Tibial nerve (tissue), 4 donors: ENCODE measurements around the gene LONP2. TPM values are rescaled to one million over a fixed set of nuclear protein-coding genes. Genes with fewer than 3 reads are reported as not detected.

ENCODE experiments used
- DNase-seq, 2 donors: peaks; one replicate each; pipeline ENCODE4 v3.0.0-alpha.2; 2019; ENCODE audit warnings: low spot score in 2 of 2
- H3K27ac ChIP-seq, 4 donors: fragments of 200-600 bp; sonication (generic) in 3 of 4; one replicate each; pipeline ENCODE4 v1.5.1; 2017 to 2019; ENCODE audit warnings: mild to moderate bottlenecking in 1 of 4
- H3K27me3 ChIP-seq, 2 donors: fragments of 200-600 bp; sonication (generic) in 1 of 2; one replicate each; pipeline versions ENCODE4 v1.5.1 to v1.6.0; 2017 to 2019
- H3K36me3 ChIP-seq, 3 donors: fragments of 200-600 bp; sonication (generic); one replicate each; pipeline ENCODE4 v1.5.1; 2018 to 2019
- H3K4me1 ChIP-seq, 4 donors: fragments of 200-600 bp; sonication (generic) in 3 of 4; one replicate each; pipeline ENCODE4 v1.5.1; 2017 to 2019
- H3K4me3 ChIP-seq, 4 donors: fragments of 200-600 bp; sonication (generic) in 3 of 4; one replicate each; pipeline ENCODE4 v1.5.1; 2017 to 2019; ENCODE audit warnings: mild to moderate bottlenecking in 1 of 4, moderate library complexity in 1 of 4
- H3K9me3 ChIP-seq, 4 donors: fragments of 200-600 bp; sonication (generic) in 3 of 4; one replicate each; pipeline ENCODE4 v1.5.1; 2017 to 2019
- EP300 ChIP-seq, 2 donors: sonication (generic); formaldehyde crosslinking; IDR thresholded peaks; one replicate each; pipeline ENCODE4 v1.6.1; 2017; ENCODE audit warnings: antibody characterized with exemption in 2 of 2, mild to moderate bottlenecking in 1 of 2
- POLR2A ChIP-seq, 2 donors: fragments of 450-650 bp; IDR thresholded peaks; one replicate each; pipeline ENCODE4 v1.6.1; 2017; ENCODE audit warnings: antibody characterized with exemption in 2 of 2, mild to moderate bottlenecking in 2 of 2, moderate library complexity in 2 of 2
- WGBS, 2 donors: methylation state at CpG; one replicate each; pipeline ENCODE4 v1.1.5; 2018; 5-methylcytosine and 5-hydroxymethylcytosine counted together
- total RNA-seq, 4 donors: library from RNA; depleted of rRNA; stranded (reverse); fragments of >200 nt; gene quantifications; one replicate each; pipeline ENCODE4 v1.1.0, GENCODE V29; 2016
- TF ChIP-seq, protein P1 (sequence below), 5 experiments: fragments of 200-600 bp in 3 of 5; fragments of 450-650 bp in 2 of 5; sonication (generic) in 3 of 5; IDR thresholded peaks; one replicate each; pipeline ENCODE4 v1.5.1; 2016 to 2019; ENCODE audit warnings: antibody characterized with exemption in 5 of 5, mild to moderate bottlenecking in 3 of 5, moderate library complexity in 2 of 5

LONP2 gene
- total RNA-seq, 4 donors from 2014 or later = 36.2 to 50.3 (median 48.3) TPM

DNA sequence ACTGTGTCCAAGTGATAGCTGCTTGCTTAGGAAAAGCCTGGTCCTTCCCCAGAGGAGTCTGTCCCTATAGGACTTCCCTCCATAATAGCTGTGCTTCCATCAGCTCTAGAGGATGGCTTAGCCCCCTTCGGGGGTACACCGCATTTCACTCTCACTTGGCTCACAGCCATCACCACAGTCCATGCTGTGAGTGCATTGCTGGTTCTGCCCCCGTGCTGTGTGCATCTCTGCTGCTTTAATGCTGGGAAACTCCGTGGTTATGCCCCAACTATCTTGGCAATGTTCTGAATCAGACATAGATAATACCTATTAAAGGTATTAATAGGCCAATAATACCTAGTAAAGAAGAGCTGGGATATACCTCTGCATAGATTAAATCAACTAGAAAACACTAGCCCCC is 82.8 kb downstream of the LONP2 start:
- Histone ChIP-seq H3K27me3 (no peaks in the 10 kb centered on the region), H3K4me1 (peaks cover 0 to 9% (median 0%) of the 10 kb centered on the region in 4 donors)

DNA sequence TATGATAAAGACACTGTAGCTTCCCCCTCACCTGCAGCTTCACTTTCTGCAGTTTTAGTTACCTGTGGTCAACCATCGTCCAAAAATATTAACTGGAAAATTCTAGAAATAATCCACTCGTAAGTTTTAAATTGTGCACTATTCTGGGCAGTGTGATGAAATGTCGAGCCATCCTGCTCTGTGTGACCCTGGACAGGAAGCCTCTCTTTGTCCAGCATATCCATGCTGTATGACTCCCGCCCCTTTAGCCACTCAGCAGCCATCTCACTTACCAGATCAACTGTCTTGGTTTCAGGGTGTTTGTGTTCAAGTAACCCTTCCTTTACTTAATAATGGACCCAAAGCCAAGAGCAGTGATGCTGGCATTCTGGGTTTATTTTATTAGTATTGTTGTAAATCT is 85.0 kb downstream of the LONP2 start:
- peaks cover 0 to 8% (median 0%) of the 10 kb centered on the region in 3 donors for H3K36me3 ChIP-seq
- no peak overlapping the region for H3K27ac ChIP-seq
- TF ChIP-seq POLR2A (IDR thresholded peaks at IDR 0.05) (no peak), EP300 (IDR thresholded peaks at IDR 0.05) (no peak)
- TF ChIP-seq, protein P1, sequence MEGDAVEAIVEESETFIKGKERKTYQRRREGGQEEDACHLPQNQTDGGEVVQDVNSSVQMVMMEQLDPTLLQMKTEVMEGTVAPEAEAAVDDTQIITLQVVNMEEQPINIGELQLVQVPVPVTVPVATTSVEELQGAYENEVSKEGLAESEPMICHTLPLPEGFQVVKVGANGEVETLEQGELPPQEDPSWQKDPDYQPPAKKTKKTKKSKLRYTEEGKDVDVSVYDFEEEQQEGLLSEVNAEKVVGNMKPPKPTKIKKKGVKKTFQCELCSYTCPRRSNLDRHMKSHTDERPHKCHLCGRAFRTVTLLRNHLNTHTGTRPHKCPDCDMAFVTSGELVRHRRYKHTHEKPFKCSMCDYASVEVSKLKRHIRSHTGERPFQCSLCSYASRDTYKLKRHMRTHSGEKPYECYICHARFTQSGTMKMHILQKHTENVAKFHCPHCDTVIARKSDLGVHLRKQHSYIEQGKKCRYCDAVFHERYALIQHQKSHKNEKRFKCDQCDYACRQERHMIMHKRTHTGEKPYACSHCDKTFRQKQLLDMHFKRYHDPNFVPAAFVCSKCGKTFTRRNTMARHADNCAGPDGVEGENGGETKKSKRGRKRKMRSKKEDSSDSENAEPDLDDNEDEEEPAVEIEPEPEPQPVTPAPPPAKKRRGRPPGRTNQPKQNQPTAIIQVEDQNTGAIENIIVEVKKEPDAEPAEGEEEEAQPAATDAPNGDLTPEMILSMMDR (IDR thresholded peaks at IDR 0.05) = no peak
- H3K27me3 ChIP-seq = no peaks in the 10 kb centered on the region
- no peak for DNase-seq
- H3K4me1 ChIP-seq = peaks cover 0 to 9% (median 0%) of the 10 kb centered on the region in 4 donors
- WGBS, 2 donors = 83 to 84% methylated on average over 4 of the region's 4 CpGs
- H3K9me3 ChIP-seq = no peaks in the 10 kb centered on the region
- no peak overlapping the region for H3K4me3 ChIP-seq

More for the DNA sequence above, 82.8 kb downstream of the LONP2 start:
- TF ChIP-seq EP300 (IDR thresholded peaks at IDR 0.05) (no peak), POLR2A (IDR thresholded peaks at IDR 0.05) (no peak)
- TF ChIP-seq, protein P1 (IDR thresholded peaks at IDR 0.05) = no peak
- no peak overlapping the region for H3K27ac ChIP-seq
- peaks cover 0 to 6% (median 0%) of the 10 kb centered on the region in 3 donors for H3K36me3 ChIP-seq
- no peak overlapping the region for H3K4me3 ChIP-seq
- 73 to 75% methylated on average over 4 of the region's 4 CpGs for WGBS, 2 donors
- H3K9me3 ChIP-seq = no peaks in the 10 kb centered on the region
- DNase-seq = no peak

DNA sequence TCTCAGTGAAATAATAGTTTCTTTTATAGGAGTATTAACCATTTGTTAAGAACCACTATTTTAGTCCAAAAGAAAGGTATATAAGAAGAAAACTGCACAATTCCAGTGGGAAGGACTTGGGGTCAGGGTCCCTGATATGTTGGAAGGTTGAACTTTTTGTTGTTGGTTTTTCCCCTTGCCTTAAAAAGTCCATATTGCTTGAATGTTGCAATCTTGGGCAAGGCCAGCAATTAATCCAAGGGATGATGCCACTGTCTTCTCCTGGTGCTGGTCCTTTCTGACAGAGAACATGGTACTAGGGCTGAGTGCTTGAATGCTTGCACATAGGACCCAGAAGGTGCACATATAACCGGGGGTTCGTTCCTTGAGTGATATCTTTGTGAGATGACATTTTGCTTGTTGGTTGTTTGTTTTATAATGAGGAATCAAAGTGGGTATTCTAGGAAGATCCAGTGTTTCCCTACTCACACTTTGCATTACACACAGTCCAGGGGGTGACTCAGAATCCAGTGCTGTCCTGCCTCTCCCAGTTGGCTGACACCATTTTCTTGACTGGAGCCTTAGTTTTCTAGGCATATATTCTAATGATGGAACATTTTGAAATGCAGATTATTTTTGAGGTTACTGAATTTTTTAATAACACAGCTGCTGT is 86.2 kb downstream of the LONP2 start:
- TF ChIP-seq POLR2A (IDR thresholded peaks at IDR 0.05) (no peak), EP300 (IDR thresholded peaks at IDR 0.05) (no peak)
- TF ChIP-seq, protein P1 (IDR thresholded peaks at IDR 0.05) = no peak
- no peak overlapping the region for H3K27ac ChIP-seq
- 93 to 97% methylated on average over 2 of the region's 2 CpGs for WGBS, 2 donors
- H3K4me3 ChIP-seq = no peak overlapping the region
- H3K4me1 ChIP-seq = peaks cover 0 to 9% (median 0%) of the 10 kb centered on the region in 4 donors
- peaks cover 0 to 20% (median 0%) of the 10 kb centered on the region in 3 donors for H3K36me3 ChIP-seq
- no peak for DNase-seq
- H3K9me3 ChIP-seq = no peaks in the 10 kb centered on the region
- no peaks in the 10 kb centered on the region for H3K27me3 ChIP-seq

DNA sequence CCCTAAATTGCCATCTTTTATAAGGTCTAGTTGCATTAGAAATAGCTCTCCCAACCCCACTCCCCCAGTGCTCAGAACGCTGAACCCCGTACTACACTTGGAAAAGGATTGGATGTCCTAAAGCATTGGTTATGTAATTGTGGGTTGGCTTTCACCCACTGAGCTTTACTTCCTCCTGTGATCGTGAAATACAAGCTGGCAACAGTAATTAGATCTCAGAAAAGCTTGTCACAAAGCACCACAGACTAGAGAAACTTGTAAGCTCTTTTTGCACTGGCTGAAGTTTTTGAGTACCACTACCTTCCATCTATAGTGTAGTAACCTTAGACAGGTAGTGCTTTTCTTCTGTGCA is 86.7 kb downstream of the LONP2 start:
- H3K27me3 ChIP-seq = no peaks in the 10 kb centered on the region
- peaks cover 0 to 9% (median 0%) of the 10 kb centered on the region in 4 donors for H3K4me1 ChIP-seq
- TF ChIP-seq, protein P1 (IDR thresholded peaks at IDR 0.05) = no peak
- no peak for TF ChIP-seq EP300 (IDR thresholded peaks at IDR 0.05)
- no peak for TF ChIP-seq POLR2A (IDR thresholded peaks at IDR 0.05)
- H3K36me3 ChIP-seq = peaks cover 0 to 23% (median 0%) of the 10 kb centered on the region in 3 donors
- DNase-seq = no peak
- H3K4me3 ChIP-seq = no peak overlapping the region
- WGBS, 2 donors = 46 to 56% methylated on average over 3 of the region's 3 CpGs
- H3K9me3 ChIP-seq = no peaks in the 10 kb centered on the region
- H3K27ac ChIP-seq = no peak overlapping the region

DNA sequence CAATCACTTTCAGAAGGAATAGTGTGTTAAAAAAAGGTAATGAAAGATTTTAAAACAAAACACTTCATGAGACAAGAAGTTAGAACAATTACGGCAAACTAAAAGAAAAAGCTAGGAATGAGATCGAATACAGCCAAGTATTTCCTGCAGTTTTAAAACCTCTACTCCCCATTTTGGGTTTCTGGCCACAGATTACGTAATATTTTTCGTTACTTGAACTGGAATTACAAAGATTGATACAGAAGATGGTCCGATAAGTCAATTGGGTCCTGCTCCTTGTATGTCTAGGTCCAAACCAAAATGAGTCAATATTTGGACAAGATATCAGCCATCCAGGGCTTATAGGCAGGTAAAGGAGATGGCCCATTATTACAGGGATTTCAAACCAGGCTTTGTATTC is 88.9 kb downstream of the LONP2 start:
- TF ChIP-seq POLR2A (IDR thresholded peaks at IDR 0.05) = no peak
- TF ChIP-seq, protein P1 (IDR thresholded peaks at IDR 0.05) = no peak
- no peak for TF ChIP-seq EP300 (IDR thresholded peaks at IDR 0.05)
- no peaks in the 10 kb centered on the region for H3K27me3 ChIP-seq
- 90 to 94% methylated on average over 5 of the region's 5 CpGs for WGBS, 2 donors
- no peaks in the 10 kb centered on the region for H3K9me3 ChIP-seq
- peaks cover 0 to 33% (median 0%) of the 10 kb centered on the region in 3 donors for H3K36me3 ChIP-seq
- no peak overlapping the region for H3K4me3 ChIP-seq
- no peak for DNase-seq
- H3K27ac ChIP-seq = no peak overlapping the region
- H3K4me1 ChIP-seq = peaks cover 0 to 14% (median 0%) of the 10 kb centered on the region in 4 donors
